Activated CD4-positive, alpha-beta memory T cell treated with anti-CD3 and anti-CD28 coated beads for 36 hours (primary cell): ENCODE data around the gene CALM3. TPM values are rescaled to one million over a fixed set of nuclear protein-coding genes. Genes with fewer than 3 reads are reported as not detected.

ENCODE experiments used
- CTCF ChIA-PET: fragments of 350-600 bp; sonication (Branson Sonifier 250); formaldehyde crosslinking; loops from one replicate; lab custom pipeline; 2021; ENCODE audit warnings: antibody characterized with exemption, inconsistent platforms; lab: Charles Lee
- POLR2A ChIA-PET: fragments of 350-600 bp; sonication (Branson Sonifier 250); formaldehyde crosslinking; loops from one replicate; lab custom pipeline; 2021; ENCODE audit warnings: antibody characterized with exemption; lab: Charles Lee
- DNase-seq: peaks from one replicate; pipeline ENCODE4 v3.0.0-alpha.2; 2020
- H3K27ac Mint-ChIP-seq: one replicate; pipeline ENCODE4 v1.8.0; 2021; ENCODE audit warnings: mixed read lengths
- H3K27me3 Mint-ChIP-seq: one replicate; pipeline ENCODE4 v1.8.0; 2021; ENCODE audit warnings: mixed read lengths
- H3K36me3 Mint-ChIP-seq: one replicate; pipeline ENCODE4 v1.8.0; 2021; ENCODE audit warnings: mixed read lengths
- H3K4me1 Mint-ChIP-seq: one replicate; pipeline ENCODE4 v1.8.0; 2021; ENCODE audit warnings: low read depth, mixed read lengths
- H3K4me3 Mint-ChIP-seq: one replicate; pipeline ENCODE4 v1.8.0; 2021; ENCODE audit warnings: mild to moderate bottlenecking, mixed read lengths
- H3K9me3 Mint-ChIP-seq: one replicate; pipeline ENCODE4 v1.8.0; 2021; ENCODE audit warnings: mixed read lengths
- intact Hi-C: fragments of 100-400 bp; cut with micrococcal nuclease; formaldehyde crosslinking; loops from one replicate; pipeline ENCODE4 v1.15.1; 2023
- total RNA-seq, 2 experiments: library from RNA; stranded (reverse); gene quantifications; one replicate each; pipeline ENCODE4 v1.2.3, GENCODE V29; 2021

The CALM3 gene
- total RNA-seq, 2 experiments from 2014 or later = 410 to 425 TPM

- peaks cover 24% of the 10 kb centered on the region for H3K4me1 Mint-ChIP-seq
- H3K36me3 Mint-ChIP-seq = no peaks in the 10 kb centered on the region
- POLR2A ChIA-PET = no interaction called here
- DNase-seq = no peak
- peaks cover 3% of the 10 kb centered on the region for H3K27me3 Mint-ChIP-seq
- H3K9me3 Mint-ChIP-seq = no peaks in the 10 kb centered on the region
- H3K27ac Mint-ChIP-seq = no peak overlapping the region
- CTCF ChIA-PET = interaction anchor here (0.9 kb wide), 1 partner anchor 84 kb away, joined by 3 read pairs; no protein-coding TSS in a partner anchor
- H3K4me3 Mint-ChIP-seq = no peak overlapping the region
- intact Hi-C loops = no loop called here
Measured at GRCh38 chr19:46578450-46578849, 22.7 kb upstream of the CALM3 start.

- DNase-seq = peak; percentile 62
- no peaks in the 10 kb centered on the region for H3K9me3 Mint-ChIP-seq
- H3K27me3 Mint-ChIP-seq = peaks cover 3% of the 10 kb centered on the region
- H3K36me3 Mint-ChIP-seq = no peaks in the 10 kb centered on the region
- CTCF ChIA-PET = interaction anchor here (0.6 to 1.6 kb wide), 10 partner anchors 9 to 638 kb away, joined by 3 to 8 read pairs (median 4); partner anchors contain the start of genes CALM3 and DACT3
- no peak overlapping the region for H3K4me3 Mint-ChIP-seq
- peaks cover 21% of the 10 kb centered on the region for H3K4me1 Mint-ChIP-seq
- POLR2A ChIA-PET = no interaction called here
- H3K27ac Mint-ChIP-seq = no peak overlapping the region
- intact Hi-C loops = no loop called here
Measured at GRCh38 chr19:46579361-46579879, 21.7 kb upstream of the CALM3 start.

DNA sequence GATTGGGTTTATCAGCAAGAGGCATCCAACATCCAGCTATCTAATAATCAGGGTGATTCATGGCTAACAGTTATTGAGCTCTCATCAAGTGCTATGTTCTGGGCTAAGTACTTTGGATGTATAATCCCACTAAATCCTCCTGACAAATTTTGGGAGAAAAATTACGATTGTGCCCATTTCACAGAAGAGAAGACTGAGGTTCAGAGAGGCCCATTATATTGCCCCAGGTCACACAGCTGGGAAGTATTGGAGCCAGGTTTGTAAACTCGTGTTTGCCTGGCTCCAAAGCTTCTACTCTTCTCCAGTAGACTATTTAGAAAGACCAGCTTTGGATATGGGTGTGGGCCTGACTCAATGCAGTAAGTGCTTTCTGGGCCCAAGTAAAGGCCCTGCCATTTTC is 20.9 kb upstream of the CALM3 start:
- H3K27me3 Mint-ChIP-seq = peaks cover 3% of the 10 kb centered on the region
- H3K4me1 Mint-ChIP-seq = peaks cover 17% of the 10 kb centered on the region
- no peak overlapping the region for H3K27ac Mint-ChIP-seq
- POLR2A ChIA-PET = no interaction called here
- CTCF ChIA-PET = interaction anchor here (0.8 to 1.6 kb wide), 8 partner anchors 14 to 81 kb away, joined by 3 to 8 read pairs (median 4); partner anchors contain the start of genes CALM3 and DACT3
- intact Hi-C loops = no loop called here
- H3K4me3 Mint-ChIP-seq = no peak overlapping the region
- no peaks in the 10 kb centered on the region for H3K36me3 Mint-ChIP-seq
- DNase-seq = no peak
- H3K9me3 Mint-ChIP-seq = no peaks in the 10 kb centered on the region

GRCh38 chr19:46585539-46585938 is 15.6 kb upstream of the CALM3 start:
- Mint-ChIP-seq H3K9me3 (no peaks in the 10 kb centered on the region), H3K27ac (no peak overlapping the region), H3K27me3 (no peaks in the 10 kb centered on the region), H3K4me1 (peaks cover 3% of the 10 kb centered on the region), H3K4me3 (no peak overlapping the region), H3K36me3 (no peaks in the 10 kb centered on the region)
- DNase-seq = no peak
- intact Hi-C loops = no loop called here
- ChIA-PET POLR2A (no interaction called here), CTCF (interaction anchor here (0.6 to 1.2 kb wide), 3 partner anchors 43 to 1681 kb away, joined by 3 to 4 read pairs (median 4); no protein-coding TSS in a partner anchor)

DNA sequence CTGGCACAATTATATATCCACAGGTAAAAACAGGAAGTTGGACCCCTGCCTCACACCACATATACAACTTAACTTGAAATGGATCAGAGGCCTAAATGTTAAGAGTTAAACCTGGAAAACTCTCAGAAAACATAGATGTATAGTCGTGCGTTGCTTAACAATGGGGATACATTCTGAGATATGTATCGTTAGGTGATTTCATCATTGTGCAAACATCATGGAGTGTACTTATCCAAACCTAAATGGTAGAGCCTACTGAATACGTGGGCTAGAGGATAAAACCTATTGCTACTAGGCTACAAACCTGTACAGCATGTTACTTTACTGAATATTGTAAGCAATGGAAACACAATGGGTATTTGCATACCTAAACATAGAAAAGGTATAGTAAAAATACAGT is 14.8 kb upstream of the CALM3 start:
- ChIA-PET POLR2A (no interaction called here), CTCF (interaction anchor here (0.6 to 0.7 kb wide), 2 partner anchors 70 to 170 kb away, joined by 3 read pairs; no protein-coding TSS in a partner anchor)

GRCh38 chr19:46587861-46588260 is 13.3 kb upstream of the CALM3 start:
- CTCF ChIA-PET = interaction anchor here (1.2 kb wide), 1 partner anchor 8 kb away, joined by 3 read pairs; no protein-coding TSS in a partner anchor
- H3K4me1 Mint-ChIP-seq = peaks cover 3% of the 10 kb centered on the region
- H3K27ac Mint-ChIP-seq = no peak overlapping the region
- no peaks in the 10 kb centered on the region for H3K9me3 Mint-ChIP-seq
- POLR2A ChIA-PET = no interaction called here
- DNase-seq = no peak
- H3K36me3 Mint-ChIP-seq = no peaks in the 10 kb centered on the region
- intact Hi-C loops = no loop called here
- no peak overlapping the region for H3K4me3 Mint-ChIP-seq
- no peaks in the 10 kb centered on the region for H3K27me3 Mint-ChIP-seq

More for the DNA sequence above, 14.8 kb upstream of the CALM3 start:
- peaks cover 3% of the 10 kb centered on the region for H3K4me1 Mint-ChIP-seq
- no peak overlapping the region for H3K27ac Mint-ChIP-seq
- no peaks in the 10 kb centered on the region for H3K9me3 Mint-ChIP-seq
- no peak overlapping the region for H3K4me3 Mint-ChIP-seq
- intact Hi-C loops = no loop called here
- no peaks in the 10 kb centered on the region for H3K36me3 Mint-ChIP-seq
- DNase-seq = no peak
- H3K27me3 Mint-ChIP-seq = no peaks in the 10 kb centered on the region

- Mint-ChIP-seq H3K4me3 (no peak overlapping the region), H3K27ac (no peak overlapping the region), H3K4me1 (no peaks in the 10 kb centered on the region), H3K36me3 (no peaks in the 10 kb centered on the region), H3K9me3 (no peaks in the 10 kb centered on the region), H3K27me3 (no peaks in the 10 kb centered on the region)
- intact Hi-C loops = no loop called here
- ChIA-PET POLR2A (interaction anchor here (1.1 kb wide), 1 partner anchor 9 kb away, joined by 4 read pairs; no protein-coding TSS in a partner anchor), CTCF (no interaction called here)
- no peak for DNase-seq
Measured at GRCh38 chr19:46591254-46591653, 9.9 kb upstream of the CALM3 start.

DNA sequence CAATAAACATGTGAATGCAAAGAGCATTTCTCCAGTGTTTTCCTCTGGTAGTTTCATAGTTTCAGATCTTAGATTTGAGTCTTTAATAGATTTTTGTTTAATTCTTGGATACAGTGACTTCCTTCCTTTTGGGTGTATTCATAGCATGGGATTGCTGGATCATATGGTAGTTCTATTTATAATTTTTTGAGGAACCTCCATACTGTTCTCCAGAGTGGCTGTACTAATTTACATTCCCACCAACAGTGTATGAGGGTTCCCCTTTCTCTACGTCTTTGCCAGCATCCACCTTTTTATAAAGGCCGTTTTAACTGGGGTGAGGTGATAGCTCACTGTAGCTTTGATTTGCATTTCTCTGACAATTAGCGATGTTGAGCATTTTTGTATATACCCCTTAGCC is 9.3 kb upstream of the CALM3 start:
- no peak for DNase-seq
- H3K9me3 Mint-ChIP-seq = no peaks in the 10 kb centered on the region
- ChIA-PET POLR2A (interaction anchor here (1.1 kb wide), 1 partner anchor 8 kb away, joined by 4 read pairs; no protein-coding TSS in a partner anchor), CTCF (no interaction called here)
- intact Hi-C loops = no loop called here
- no peaks in the 10 kb centered on the region for H3K36me3 Mint-ChIP-seq
- no peaks in the 10 kb centered on the region for H3K27me3 Mint-ChIP-seq
- no peak overlapping the region for H3K27ac Mint-ChIP-seq
- H3K4me3 Mint-ChIP-seq = no peak overlapping the region
- H3K4me1 Mint-ChIP-seq = no peaks in the 10 kb centered on the region

- Mint-ChIP-seq H3K9me3 (peaks cover 10% of the 10 kb centered on the region), H3K4me1 (peaks cover 6% of the 10 kb centered on the region), H3K27ac (no peak overlapping the region), H3K27me3 (no peaks in the 10 kb centered on the region), H3K4me3 (no peak overlapping the region), H3K36me3 (peaks cover 2% of the 10 kb centered on the region)
- intact Hi-C loops = no loop called here
- ChIA-PET POLR2A (no interaction called here), CTCF (interaction anchor here (0.9 to 1.9 kb wide), 2 partner anchors 18 to 158 kb away, joined by 3 to 7 read pairs; no protein-coding TSS in a partner anchor)
- no peak for DNase-seq
Measured at GRCh38 chr19:46596008-46596407, 5.1 kb upstream of the CALM3 start.

- intact Hi-C loops = no loop called here
- H3K27ac Mint-ChIP-seq = no peak overlapping the region
- CTCF ChIA-PET = interaction anchor here (0.8 to 2.7 kb wide), 6 partner anchors 15 to 168 kb away, joined by 3 to 9 read pairs (median 6); no protein-coding TSS in a partner anchor
- H3K9me3 Mint-ChIP-seq = peaks cover 10% of the 10 kb centered on the region
- no peak for DNase-seq
- H3K4me3 Mint-ChIP-seq = no peak overlapping the region
- no peaks in the 10 kb centered on the region for H3K27me3 Mint-ChIP-seq
- H3K36me3 Mint-ChIP-seq = peaks cover 14% of the 10 kb centered on the region
- POLR2A ChIA-PET = no interaction called here
- H3K4me1 Mint-ChIP-seq = peaks cover 13% of the 10 kb centered on the region
Measured at GRCh38 chr19:46598372-46598917, 2.7 kb upstream of the CALM3 start.

DNA sequence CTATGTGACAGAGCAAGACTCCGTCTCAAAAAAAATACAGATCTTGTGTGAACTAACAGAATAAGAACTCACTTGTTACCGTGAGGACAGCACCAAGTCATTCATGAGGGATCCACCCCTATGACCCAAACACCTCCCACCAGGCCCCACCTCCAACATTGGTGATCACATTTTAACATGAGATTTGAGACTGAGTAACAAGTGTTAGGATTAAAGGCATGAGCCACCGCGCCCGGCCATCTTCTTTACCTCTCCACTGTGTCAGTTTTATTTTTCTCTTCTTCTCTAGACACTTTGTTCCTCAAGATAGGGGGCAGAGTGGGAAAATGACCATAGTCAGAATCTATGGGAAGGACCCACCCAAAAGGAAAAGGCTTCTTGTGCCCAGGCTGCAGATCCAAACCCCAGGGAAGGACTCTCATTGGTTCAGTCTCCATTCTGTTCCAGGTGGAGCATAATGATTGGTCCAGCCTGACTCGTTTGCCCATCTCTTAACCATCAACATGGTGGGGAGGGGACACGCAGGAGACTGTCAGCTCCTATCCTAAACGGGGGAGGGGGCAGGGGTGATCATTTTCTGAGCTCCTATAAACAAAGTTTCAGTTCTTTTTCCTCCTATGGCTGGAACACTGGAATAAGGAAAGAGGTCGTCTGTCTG is 1.3 kb upstream of the CALM3 start:
- ChIA-PET CTCF (interaction anchor here (0.6 to 4.2 kb wide), 12 partner anchors 12 to 252 kb away, joined by 3 to 40 read pairs (median 9); partner anchors contain the start of gene DACT3), POLR2A (interaction anchor here (0.6 to 4.1 kb wide), 10 partner anchors 8 to 185 kb away, joined by 3 to 50 read pairs (median 8); partner anchors contain the start of gene DACT3)
- Mint-ChIP-seq H3K36me3 (peaks cover 17% of the 10 kb centered on the region), H3K9me3 (peaks cover 10% of the 10 kb centered on the region), H3K27ac (peak overlapping the region; percentile 100), H3K4me3 (peak overlapping the region; percentile 95), H3K4me1 (peaks cover 26% of the 10 kb centered on the region), H3K27me3 (no peaks in the 10 kb centered on the region)
- intact Hi-C loops = loop anchor here (1.0 to 5.0 kb wide), 3 partner anchors 62 to 117 kb away; partner anchors contain the start of gene PRKD2
- no peak for DNase-seq
